Ammon's horn (tissue), 1 donor: ENCODE measurements around the gene DYRK4.
A peak's percentile ranks its signal among the peaks of the same experiment; 100 is the strongest.
"Not testable (repeated sequence)": the region's sequence is repeated elsewhere in the genome, so short reads cannot be mapped to it uniquely, and the experiment has no call there.

Source experiments
- DNase-seq: peaks from one replicate; pipeline ENCODE4 v3.0.0-alpha.2; 2016; ENCODE audit warnings: low spot score

DYRK4 gene

GRCh38 chr12:4562034-4562657 lies at the start of gene DYRK4:
TSS of gene DYRK4 (plus strand) at chr12:4562208. CDS start at chr12:4562246, 38 bp downstream.
- peak; percentile 79 for DNase-seq

- DNase-seq, result no peak
Observed at GRCh38 chr12:4518106-4518728, 43.8 kb upstream of the DYRK4 start.

DNA sequence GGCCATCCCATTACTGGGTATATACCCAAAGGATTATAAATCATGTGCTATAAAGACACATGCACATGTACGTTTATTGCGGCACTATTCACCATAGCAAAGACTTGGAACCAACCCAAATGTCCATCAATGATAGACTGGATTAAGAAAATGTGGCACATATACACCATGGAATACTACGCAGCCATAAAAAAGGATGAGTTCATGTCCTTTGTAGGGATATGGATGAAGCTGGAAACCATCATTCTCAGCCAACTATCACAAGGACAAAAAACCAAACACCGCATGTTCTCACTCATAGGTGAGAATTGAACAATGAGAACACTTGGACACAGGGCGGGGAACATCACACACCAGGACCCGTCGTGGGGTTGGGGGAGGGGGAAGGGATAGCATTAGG lies 38.6 kb upstream of the DYRK4 start:
- not testable (repeated sequence) for DNase-seq

DNA sequence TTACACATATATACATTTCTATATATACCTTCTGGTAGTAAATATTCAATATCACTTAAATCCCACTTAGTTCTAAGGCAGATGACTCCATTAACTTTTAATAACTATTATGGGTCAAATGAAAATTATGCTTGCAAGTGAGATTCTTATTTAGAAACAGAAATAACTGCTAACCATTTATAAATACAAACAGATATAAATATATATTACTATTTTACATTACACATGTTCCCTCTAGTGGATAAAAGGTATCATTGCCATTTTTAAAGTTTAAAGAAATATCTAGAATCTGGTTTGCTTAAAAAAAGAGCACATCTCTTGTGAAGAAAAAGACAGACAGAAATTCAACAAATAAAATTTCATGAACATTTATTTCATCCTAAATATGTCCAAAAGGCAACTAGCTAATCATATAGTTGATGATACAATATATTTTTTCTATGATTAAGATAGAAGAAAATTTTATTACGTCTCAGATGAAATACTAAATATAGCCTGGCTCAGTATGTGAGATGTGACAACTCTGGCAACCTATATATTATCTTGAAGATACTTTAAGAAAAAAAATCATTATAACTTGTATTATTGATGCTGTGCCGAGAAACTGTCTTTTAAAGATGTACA lies 35.0 kb upstream of the DYRK4 start:
- no peak for DNase-seq

- DNase-seq, result no peak
Observed at GRCh38 chr12:4530160-4530559, 31.8 kb upstream of the DYRK4 start.

DNA sequence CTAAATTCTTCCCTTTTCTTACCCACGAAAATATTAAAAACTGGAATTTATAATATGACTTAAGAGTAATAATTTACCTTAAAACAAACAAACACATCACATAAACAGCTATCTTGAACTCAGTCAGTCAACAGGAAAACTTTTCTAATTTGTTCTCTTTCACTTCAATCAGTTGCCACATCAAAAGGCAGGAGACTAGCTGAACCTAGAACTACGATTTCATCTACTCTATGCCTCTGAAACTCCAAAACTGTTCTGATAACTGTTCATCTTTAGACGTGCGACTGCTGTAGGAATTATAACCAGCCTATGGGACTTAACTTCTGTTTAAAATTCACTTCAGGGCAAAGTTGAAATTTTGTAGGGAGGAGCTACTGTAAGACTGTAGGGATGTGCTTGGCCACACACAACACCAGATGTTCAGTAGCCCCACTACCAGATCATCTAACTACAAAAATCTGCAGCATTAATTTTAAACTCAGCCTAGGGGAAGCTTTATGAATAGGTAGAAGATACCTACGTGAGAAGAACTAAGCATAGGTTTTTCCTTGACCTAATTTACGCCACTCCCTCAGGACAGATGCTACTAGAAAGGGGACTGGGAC lies 30.9 kb upstream of the DYRK4 start:
- no peak for DNase-seq

GRCh38 chr12:4535092-4535491 lies 26.9 kb upstream of the DYRK4 start:
- no peak for DNase-seq

GRCh38 chr12:4535871-4536270 lies 26.1 kb upstream of the DYRK4 start:
- no peak for DNase-seq

- DNase-seq, result peak; percentile 98
Observed at GRCh38 chr12:4538207-4539160, 23.5 kb upstream of the DYRK4 start, which contains the start of gene RAD51AP1. TSS of gene RAD51AP1 (plus strand) at chr12:4538890. CDS start at chr12:4538940, 50 bp downstream.

DNA sequence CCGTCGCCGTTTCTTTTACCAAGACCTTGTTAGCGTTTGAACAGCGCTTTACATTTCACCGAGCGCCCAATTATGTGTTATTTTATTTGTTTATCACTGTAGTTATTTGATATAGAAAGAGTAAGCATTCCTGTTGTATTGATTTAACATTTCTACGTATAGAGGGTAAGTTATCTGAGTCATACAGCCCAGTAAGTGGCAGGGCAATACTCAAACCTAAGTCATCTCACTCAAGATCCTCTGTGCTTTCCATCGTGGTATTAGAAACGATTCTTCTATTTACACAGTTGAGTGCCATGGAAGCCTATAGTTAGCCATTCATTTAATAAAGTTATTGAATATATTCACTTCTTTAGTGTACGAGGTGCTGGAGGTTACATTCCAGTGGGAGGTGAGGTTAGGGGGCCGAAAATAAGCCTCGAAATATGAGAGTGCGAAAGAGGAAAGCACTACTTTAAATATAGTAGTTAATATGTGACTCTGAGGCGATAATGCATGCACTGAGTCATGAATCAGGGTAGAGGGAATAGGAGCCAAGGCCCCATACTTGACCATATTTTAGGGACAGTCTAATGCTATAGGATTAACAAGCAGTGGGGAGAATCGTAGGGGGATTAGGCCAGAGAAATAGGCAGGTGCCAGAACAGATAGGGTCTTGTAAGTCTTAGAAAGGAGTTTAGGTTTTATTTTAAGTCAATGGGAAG lies 22.7 kb upstream of the DYRK4 start:
- no peak for DNase-seq

GRCh38 chr12:4540170-4540569 lies 21.8 kb upstream of the DYRK4 start:
- no peak for DNase-seq

DNA sequence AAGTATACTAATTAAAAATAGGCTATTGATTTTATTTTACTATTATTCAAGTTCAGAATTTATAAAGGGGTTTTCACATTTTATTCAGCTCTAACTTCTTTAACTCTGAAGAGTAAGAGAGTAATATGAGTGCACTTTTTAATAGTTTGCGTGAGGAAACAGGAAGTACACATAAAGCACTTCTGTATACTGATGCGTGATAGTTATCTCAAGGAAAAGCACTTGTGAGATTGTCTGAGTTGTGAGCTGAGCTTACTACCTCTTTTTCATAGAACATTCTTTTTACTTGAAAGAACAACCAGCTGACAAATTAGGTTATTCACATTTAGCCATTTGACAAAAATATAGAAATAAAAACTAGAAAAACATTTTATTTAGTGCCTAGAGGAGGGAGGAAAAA lies 21.4 kb upstream of the DYRK4 start:
- no peak for DNase-seq

DNA sequence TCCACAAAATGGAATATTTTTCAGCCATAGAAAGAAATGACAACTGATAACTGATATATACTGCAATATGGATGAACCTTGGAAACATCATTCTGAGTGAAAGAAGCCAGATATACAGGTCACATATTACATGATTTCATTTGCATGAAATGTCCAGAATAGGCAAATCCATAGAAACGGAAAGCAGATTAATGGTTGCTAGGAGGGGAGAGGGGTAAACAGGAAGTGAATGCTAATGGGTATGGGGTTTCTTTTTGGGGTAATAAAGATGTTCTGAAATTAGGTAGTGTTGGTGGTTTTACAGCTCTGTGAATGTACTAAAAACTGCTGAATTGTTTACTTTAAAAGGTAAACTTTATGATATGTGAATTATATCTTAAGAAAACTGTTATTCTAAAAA lies 16.8 kb upstream of the DYRK4 start:
- no peak for DNase-seq

- DNase-seq, result no peak
Observed at GRCh38 chr12:4552191-4552590, 9.8 kb upstream of the DYRK4 start.

DNA sequence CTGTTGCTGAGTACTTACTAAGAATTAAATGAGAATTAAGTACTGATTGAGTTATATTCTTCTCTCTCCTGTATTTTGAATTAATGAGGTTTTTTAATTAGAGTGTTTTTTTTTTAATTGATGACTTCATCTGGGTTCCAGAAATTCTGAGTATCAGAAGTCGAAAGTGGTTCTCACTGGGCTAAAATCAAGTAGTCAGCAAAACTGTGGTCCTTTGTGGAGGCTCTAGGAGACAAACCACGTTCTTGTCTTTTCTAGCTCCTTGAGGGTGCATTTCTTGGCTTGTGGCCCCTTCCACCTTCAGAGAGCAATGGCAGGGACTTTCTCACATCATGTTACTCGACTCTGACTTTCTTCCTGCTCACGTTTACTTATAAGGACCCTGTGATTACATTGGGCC lies 8.1 kb upstream of the DYRK4 start:
- DNase-seq, result no peak

DNA sequence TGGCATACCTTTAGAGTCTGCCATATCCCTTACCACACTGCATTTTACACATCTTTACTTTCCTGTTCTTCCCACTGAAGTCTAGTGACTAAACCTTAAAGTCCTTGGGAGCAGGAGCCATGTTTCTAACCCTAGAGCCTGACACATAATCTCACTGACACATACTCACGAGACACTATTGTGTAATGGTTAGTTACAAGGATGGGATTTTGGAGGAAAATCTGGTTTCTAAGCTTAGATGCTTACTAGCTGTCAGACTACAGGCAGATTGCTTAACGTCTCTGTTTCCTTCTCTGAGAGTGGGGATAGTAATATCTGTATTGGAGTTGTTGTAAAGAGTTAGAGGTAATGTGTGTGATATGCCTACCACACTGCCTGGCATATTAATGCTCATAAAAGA lies 6.2 kb upstream of the DYRK4 start:
- no peak for DNase-seq

GRCh38 chr12:4556735-4557530 lies 5.1 kb upstream of the DYRK4 start:
- no peak for DNase-seq

DNA sequence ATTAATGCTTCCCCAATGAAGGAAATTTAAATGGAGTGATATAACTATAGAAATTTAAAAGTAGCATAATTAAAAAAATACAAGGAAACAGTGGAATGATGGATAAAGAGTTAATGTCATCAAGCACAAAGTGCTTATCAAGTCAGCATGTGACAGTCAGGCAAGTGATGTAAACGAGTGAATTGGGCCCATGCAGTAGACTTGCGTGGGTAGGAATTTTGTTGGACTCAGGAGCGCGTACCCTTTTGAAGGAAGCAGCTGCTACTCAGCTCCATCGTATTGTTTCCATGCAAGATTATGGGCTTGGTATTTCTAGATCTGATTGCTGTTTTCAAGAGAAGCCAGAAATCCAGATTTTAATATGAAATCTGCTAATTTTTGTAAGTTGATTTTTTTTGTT lies 4.4 kb upstream of the DYRK4 start:
- DNase-seq, result no peak

GRCh38 chr12:4558171-4558570 lies 3.8 kb upstream of the DYRK4 start:
- DNase-seq, result no peak

GRCh38 chr12:4563336-4563735 lies 1.3 kb downstream of the DYRK4 start:
- DNase-seq, result no peak
